Muscle layer of duodenum (tissue), 2 donors: Measurements from ENCODE around the gene AKR1B15.
A peak's percentile ranks its signal among the peaks of the same experiment; 100 is the strongest.

Experiments
- H3K27ac ChIP-seq: one replicate; pipeline ENCODE4 v1.7.0; 2013; ENCODE audit warnings: mild to moderate bottlenecking, low read length
- H3K27me3 ChIP-seq: one replicate; pipeline ENCODE4 v1.7.0; 2013; ENCODE audit warnings: low read depth, mild to moderate bottlenecking, control low read depth, low read length
- H3K36me3 ChIP-seq, 2 donors: one replicate each; pipeline ENCODE4 v1.7.0; 2013; ENCODE audit warnings: low read length in 2 of 2, control low read depth in 1 of 2, mild to moderate bottlenecking in 1 of 2; ENCODE audit not compliant: insufficient read depth in 2 of 2, control insufficient read depth in 1 of 2
- H3K4me1 ChIP-seq, 2 donors: one replicate each; pipeline ENCODE4 v1.7.0; 2013; ENCODE audit warnings: low read length in 2 of 2, mild to moderate bottlenecking in 2 of 2, control low read depth in 1 of 2, moderate library complexity in 1 of 2; ENCODE audit not compliant: insufficient read depth in 2 of 2, control insufficient read depth in 1 of 2
- H3K4me3 ChIP-seq, 2 donors: one replicate each; pipeline ENCODE4 v1.7.0; 2013; ENCODE audit warnings: low read length in 2 of 2, low read depth in 1 of 2, mild to moderate bottlenecking in 1 of 2
- H3K9me3 ChIP-seq, 2 donors: one replicate each; pipeline ENCODE4 v1.7.0; 2013; ENCODE audit warnings: low read length in 2 of 2, control low read depth in 1 of 2, mild to moderate bottlenecking in 1 of 2; ENCODE audit not compliant: control insufficient read depth in 1 of 2
- donor health status: healthy.

Gene AKR1B15

GRCh38 chr7:134599371-134599770 lies 50.5 kb downstream of the AKR1B15 start:
- Histone ChIP-seq H3K4me1 (peaks cover 0 to 3% of the 10 kb centered on the region in 2 donors), H3K9me3 (no peaks in the 10 kb centered on the region), H3K36me3 (no peaks in the 10 kb centered on the region), H3K27ac (no peak overlapping the region), H3K27me3 (no peaks in the 10 kb centered on the region), H3K4me3 (no peak overlapping the region)

DNA sequence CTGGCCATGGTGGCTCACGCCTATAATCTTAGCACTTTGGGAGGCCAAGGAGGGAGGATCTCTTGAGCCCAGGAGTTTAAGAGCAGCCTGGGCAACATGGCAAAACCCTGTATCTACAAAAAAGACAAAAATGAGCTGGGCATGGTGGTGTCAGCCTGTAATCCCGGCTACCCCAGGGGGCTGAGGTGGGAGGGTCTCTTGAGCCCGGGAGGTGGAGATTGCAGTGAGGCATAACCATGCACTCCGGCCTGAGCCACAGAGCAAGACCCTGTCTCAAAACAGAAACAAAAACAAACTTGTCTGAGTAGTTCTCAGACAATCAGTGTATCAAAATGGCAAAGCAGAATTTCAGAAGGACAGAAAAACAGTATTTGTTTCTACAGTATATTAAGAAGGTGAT lies 52.5 kb downstream of the AKR1B15 start:
- no peaks in the 10 kb centered on the region for H3K27me3 ChIP-seq
- H3K36me3 ChIP-seq, result no peaks in the 10 kb centered on the region
- H3K4me1 ChIP-seq, result peaks cover 0 to 3% of the 10 kb centered on the region in 2 donors
- no peak overlapping the region for H3K27ac ChIP-seq
- no peak overlapping the region for H3K4me3 ChIP-seq
- H3K9me3 ChIP-seq, result no peaks in the 10 kb centered on the region

- H3K27me3 ChIP-seq, result no peaks in the 10 kb centered on the region
- H3K27ac ChIP-seq, result peak overlapping the region; percentile 40
- H3K36me3 ChIP-seq, result no peaks in the 10 kb centered on the region
- H3K4me1 ChIP-seq, result peaks cover 0 to 3% of the 10 kb centered on the region in 2 donors
- no peaks in the 10 kb centered on the region for H3K9me3 ChIP-seq
- peak overlapping the region; percentile 4 to 43 for H3K4me3 ChIP-seq
These were observed 54.1 kb downstream of the AKR1B15 start for GRCh38 chr7:134602881-134603451.

- Histone ChIP-seq H3K4me1 (peaks cover 0 to 3% of the 10 kb centered on the region in 2 donors), H3K27me3 (no peaks in the 10 kb centered on the region), H3K27ac (no peak overlapping the region), H3K4me3 (peak overlapping the region; percentile 35 to 47), H3K36me3 (no peaks in the 10 kb centered on the region), H3K9me3 (no peaks in the 10 kb centered on the region)
These were observed 57.3 kb downstream of the AKR1B15 start for GRCh38 chr7:134605978-134606923.

- H3K9me3 ChIP-seq, result no peaks in the 10 kb centered on the region
- no peaks in the 10 kb centered on the region for H3K4me1 ChIP-seq
- no peaks in the 10 kb centered on the region for H3K27me3 ChIP-seq
- H3K36me3 ChIP-seq, result no peaks in the 10 kb centered on the region
- no peak overlapping the region for H3K4me3 ChIP-seq
- H3K27ac ChIP-seq, result no peak overlapping the region
These were observed 62.8 kb downstream of the AKR1B15 start for GRCh38 chr7:134611611-134612151.

DNA sequence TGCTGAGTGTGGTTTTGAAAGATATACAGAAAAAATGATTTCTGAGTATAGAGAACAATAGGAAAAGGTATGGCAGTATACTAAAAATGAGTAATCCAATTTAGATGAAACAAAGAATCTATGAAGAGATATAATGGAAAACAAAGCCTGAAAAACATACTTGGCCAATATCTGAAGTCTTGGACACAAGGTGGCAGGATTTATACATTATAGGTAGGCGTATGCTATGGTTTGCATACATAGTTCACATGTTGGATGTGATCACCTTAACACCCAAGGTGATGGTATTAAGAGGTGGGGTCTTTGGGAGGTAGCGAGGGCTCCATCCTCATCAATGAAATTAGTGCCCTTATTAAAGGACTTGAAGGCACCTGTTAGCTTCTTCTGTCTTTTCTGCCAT lies 63.3 kb downstream of the AKR1B15 start:
- no peaks in the 10 kb centered on the region for H3K9me3 ChIP-seq
- no peaks in the 10 kb centered on the region for H3K36me3 ChIP-seq
- H3K4me1 ChIP-seq, result no peaks in the 10 kb centered on the region
- no peak overlapping the region for H3K4me3 ChIP-seq
- H3K27me3 ChIP-seq, result no peaks in the 10 kb centered on the region
- H3K27ac ChIP-seq, result no peak overlapping the region

- Histone ChIP-seq H3K4me3 (no peak overlapping the region), H3K27ac (no peak overlapping the region), H3K27me3 (no peaks in the 10 kb centered on the region), H3K36me3 (no peaks in the 10 kb centered on the region), H3K4me1 (no peaks in the 10 kb centered on the region), H3K9me3 (no peaks in the 10 kb centered on the region)
These were observed 64.9 kb downstream of the AKR1B15 start for GRCh38 chr7:134613623-134614347.

DNA sequence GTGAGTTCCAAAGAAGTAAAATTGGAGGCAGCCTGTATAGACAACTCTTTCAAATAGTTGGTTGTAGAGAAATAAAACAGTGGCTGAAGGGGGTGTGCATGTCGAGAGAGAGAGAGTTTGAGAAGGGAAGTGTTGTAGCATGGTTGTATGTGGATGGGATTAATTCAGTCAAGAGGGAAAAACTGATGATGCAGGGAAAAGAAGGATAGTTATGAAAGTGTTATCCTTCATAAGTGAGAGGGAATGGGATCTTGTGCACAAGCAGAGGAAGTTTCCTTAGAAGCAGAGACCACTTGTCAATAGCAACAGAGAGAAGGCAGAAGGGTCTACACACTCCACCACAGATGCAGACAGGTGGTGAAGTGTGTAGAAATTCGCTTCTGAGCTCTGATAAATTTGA lies 67.7 kb downstream of the AKR1B15 start:
- Histone ChIP-seq H3K27me3 (no peaks in the 10 kb centered on the region), H3K9me3 (no peaks in the 10 kb centered on the region), H3K27ac (no peak overlapping the region), H3K4me1 (no peaks in the 10 kb centered on the region), H3K4me3 (no peak overlapping the region), H3K36me3 (no peaks in the 10 kb centered on the region)

- Histone ChIP-seq H3K36me3 (no peaks in the 10 kb centered on the region), H3K4me1 (no peaks in the 10 kb centered on the region), H3K27ac (no peak overlapping the region), H3K9me3 (no peaks in the 10 kb centered on the region), H3K27me3 (no peaks in the 10 kb centered on the region), H3K4me3 (no peak overlapping the region)
These were observed 70.0 kb downstream of the AKR1B15 start for GRCh38 chr7:134618756-134619530.

DNA sequence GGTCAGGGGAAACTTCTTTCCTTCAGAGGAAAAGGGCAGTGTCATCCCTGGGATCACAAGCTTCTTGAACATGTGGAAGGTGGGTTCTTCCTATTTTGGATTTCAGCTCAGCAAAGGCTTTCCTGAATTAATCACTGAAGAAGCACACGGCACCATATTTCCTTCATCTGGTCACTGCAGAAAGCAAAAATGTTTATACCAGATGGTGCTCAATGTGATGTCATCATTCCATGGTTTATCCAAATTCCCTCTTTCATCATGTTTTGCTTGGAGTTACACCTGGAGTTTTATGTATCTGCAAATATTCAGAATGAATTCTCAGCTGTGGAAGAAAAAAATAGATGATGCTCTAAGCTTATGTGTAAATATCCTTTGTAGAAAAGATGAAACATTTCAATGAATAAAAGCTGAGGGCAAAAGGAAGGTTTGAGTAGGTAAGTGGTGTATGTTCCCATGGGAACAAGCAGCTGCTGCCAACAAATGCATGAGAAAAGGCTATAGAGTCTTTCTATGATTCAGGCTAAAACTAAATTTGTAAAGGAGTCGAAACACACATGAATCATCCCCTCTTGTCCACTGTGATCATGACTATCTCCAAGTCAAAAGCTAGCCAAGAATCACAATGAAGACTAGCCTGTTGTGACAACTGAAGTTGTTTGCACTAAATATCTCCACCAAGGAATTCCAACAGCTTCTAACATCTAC lies 70.9 kb downstream of the AKR1B15 start:
- no peaks in the 10 kb centered on the region for H3K9me3 ChIP-seq
- H3K4me3 ChIP-seq, result no peak overlapping the region
- no peaks in the 10 kb centered on the region for H3K27me3 ChIP-seq
- H3K4me1 ChIP-seq, result no peaks in the 10 kb centered on the region
- no peaks in the 10 kb centered on the region for H3K36me3 ChIP-seq
- no peak overlapping the region for H3K27ac ChIP-seq
